Activated CD8-positive, alpha-beta memory T cell treated with anti-CD3 and anti-CD28 coated beads, Interleukin-2, amount 50 U/mL, for 1 hour (primary cell): Measurements from ENCODE around the gene HERC3.
"Not testable (repeated sequence)": the region's sequence is repeated elsewhere in the genome, so short reads cannot be mapped to it uniquely, and the experiment has no call there.

Source experiments
- DNase-seq: peaks from one replicate; pipeline ENCODE4 v3.0.0-alpha.2; 2020; ENCODE audit errors: extremely low read depth

The HERC3 gene

DNA sequence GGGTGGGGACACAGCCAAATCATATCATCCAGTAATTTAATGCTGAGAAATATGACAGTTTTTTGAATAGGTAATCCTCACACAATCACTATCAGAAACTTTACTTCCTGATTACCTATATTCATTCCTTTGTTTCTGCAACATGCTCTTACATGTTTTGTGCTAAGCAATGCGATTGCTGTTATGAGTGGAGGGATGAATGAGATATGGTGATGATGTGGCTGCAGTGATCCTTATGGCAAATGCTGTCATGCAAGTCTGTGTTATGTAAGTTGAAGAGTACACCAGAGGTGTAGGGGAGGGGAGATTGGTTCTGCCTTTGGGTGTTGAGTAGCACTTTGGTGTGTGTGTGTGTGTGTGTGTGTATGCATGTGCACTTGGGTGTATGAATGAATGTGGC is 14.6 kb downstream of the HERC3 start:
- DNase-seq = no peak

DNA sequence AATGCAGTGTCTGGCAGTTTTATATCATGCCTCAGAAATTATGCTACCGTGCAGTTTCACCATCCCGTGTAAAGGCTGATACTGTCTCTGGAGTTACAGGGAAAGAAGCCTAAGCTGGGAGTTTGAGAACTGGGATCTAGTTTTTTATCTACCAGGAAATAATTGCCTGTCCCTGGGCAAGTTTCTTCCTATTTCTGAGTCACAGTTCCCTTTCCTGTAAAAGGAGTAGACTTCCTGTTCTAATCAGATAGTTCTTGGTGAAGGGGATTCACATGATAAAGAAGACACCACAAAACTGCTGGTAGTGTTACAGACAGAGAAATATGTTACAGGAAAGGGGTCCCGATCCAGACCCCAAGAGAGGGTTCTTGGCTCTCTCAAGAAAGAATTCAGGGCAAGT is 17.1 kb downstream of the HERC3 start:
- DNase-seq = no peak

- not testable (repeated sequence) for DNase-seq
Measured at GRCh38 chr4:88609794-88610193, 17.5 kb downstream of the HERC3 start.

DNA sequence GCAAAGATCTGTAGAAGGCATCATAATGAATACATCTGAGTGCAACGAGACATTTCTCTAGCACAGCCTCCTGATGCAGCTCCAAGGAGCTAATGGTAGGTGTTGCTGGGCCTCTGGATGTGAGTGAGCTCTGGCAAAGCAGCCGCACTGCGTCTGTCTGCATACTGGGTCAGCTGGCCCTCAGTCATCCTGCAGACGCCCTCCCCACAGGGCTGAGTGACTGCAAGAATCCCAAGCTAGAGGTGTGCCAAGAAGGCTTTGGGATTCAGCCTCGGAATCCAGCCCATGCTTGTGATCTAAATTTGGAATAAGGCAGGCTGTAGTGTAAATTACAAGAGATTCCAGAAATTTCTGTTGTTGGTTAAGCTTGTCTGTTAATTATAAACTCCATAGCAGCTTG is 18.5 kb downstream of the HERC3 start:
- DNase-seq = no peak

- DNase-seq = no peak
Measured at GRCh38 chr4:88613417-88613875, 21.2 kb downstream of the HERC3 start.

GRCh38 chr4:88614058-88614457 is 21.8 kb downstream of the HERC3 start:
- DNase-seq = no peak

- no peak for DNase-seq
Measured at GRCh38 chr4:88616275-88617150, 24.2 kb downstream of the HERC3 start.

- DNase-seq = no peak
Measured at GRCh38 chr4:88618782-88619485, 26.7 kb downstream of the HERC3 start.

DNA sequence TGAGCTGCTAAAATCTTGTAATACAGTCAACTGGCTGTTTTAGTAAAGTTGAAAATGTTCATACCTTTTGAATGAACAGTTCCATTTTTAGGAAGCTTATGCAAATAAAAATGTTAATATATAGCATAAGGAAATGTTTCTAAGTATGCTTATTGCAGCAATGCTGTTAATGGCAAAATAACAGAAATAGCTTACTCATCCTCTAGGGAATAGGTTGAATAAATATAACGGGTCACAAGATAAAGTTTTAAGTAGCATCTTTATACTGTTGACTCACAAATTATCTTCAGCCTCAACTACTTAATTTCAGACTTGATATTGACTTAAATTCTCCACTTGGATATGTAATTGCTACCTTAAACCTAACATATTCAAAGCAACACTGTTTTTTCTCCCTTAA is 27.7 kb downstream of the HERC3 start:
- DNase-seq = no peak

- no peak for DNase-seq
Measured at GRCh38 chr4:88621763-88622327, 29.6 kb downstream of the HERC3 start.

DNA sequence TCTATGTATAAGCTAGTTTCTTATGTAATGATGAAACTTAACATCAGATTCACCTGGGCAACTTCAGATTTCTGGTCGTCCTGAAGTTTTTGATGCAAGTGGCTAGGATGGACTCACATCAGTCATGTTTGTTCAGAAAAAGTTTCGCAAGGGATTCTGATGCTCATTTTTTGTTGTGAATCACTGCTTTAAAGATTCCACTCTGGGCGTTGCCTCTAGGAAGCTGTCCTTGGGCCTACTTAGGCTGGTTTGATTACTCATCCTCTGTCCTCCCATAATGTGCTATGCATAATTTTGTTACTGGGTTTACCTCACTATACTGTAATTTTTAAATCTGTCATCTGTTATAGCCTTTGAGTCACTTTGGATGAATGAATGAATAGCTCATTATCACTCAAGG is 30.8 kb downstream of the HERC3 start:
- no peak for DNase-seq

DNA sequence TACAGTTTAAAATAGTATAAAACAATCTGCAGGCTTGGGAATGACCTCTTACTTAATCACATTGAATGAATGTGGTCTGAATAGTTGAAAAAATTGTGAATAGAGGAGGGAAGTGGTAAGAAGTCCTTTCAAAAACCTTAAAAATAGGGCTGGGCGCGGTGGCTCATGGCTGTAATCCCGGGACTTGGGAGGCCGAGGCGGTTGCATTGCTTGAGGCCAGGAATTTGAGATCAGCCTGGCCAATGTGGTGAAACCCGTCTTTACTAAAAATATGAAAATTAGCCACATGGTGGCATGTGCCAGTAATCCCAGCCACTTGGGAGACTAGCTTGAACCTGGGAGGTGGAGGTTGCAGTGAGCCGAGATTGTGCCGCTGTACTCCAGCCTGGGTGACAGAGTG is 36.5 kb downstream of the HERC3 start:
- DNase-seq = no peak

GRCh38 chr4:88629826-88630225 is 37.5 kb downstream of the HERC3 start:
- DNase-seq = no peak

DNA sequence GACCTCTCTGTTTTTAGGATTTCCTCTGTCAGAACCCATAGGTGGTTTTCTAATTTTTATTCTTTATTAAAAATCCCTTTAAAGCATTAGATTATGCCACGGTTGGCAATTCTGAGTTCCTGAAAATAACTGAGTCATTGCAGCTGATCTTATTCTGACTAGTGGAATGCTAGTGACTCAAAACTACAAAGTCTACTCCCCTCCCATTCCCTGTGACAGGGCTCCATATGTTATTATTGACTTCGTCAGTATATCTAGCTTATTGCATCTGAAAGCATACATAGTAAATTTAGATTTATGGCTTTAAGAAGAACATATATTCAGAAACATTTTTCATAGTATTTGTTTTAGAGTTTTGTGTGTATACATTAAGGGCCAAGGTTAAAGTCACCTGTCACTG is 38.5 kb downstream of the HERC3 start:
- no peak for DNase-seq

- DNase-seq = no peak
Measured at GRCh38 chr4:88643932-88644331, 51.7 kb downstream of the HERC3 start.

DNA sequence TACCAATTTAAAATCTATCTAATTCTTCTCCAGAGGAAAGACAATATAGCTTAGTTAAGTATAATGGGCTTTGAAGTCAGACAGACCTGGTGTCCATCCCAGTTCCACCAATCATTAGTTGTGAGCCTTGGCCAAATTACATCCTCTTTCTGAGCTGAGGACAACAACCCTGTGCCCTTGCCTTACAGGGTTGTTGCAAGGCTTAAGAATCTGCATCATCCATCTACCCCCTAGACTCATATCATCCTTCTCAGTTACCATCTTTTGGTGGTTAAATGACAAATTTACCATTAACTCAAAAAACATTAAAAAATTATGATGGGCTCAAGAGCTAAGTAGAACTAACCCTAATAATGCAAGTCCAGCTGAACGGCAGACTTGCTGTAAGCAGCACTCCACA is 53.7 kb downstream of the HERC3 start:
- no peak for DNase-seq

DNA sequence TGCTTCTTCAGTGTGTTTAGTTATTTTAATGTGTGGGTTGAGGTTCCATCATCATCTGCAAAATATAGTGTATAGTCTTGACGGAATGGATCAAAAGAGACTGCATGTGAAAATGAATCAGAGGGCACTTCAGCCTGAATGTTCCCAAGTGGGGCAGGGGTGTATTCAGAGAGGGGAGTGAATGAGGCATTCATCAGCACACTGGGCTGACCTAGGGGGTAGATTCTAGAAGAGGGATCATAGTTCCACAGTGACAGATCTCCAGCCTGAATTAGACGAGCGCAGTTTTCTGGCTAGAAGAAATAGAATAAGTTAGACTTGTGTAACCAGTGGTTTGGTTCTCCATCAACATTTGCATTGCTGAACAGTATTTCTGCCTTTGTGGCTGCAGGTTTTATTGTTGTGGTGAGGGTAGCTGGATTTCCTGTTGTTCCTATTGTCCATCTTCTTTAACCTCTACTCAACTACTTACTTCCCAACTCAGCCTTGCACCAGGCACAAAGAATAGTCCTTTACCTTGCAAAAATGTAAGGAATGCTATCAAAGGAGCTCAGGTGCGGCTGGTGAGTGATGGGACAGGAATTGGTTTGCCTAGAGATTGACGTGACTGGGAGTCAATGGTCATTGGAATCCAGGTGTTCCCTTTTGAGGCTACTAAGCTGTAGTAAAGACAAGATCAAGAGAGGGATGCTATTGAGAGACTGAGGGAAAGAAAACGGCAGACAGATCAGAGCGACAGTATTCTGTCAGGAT is 54.4 kb downstream of the HERC3 start:
- DNase-seq = no peak

DNA sequence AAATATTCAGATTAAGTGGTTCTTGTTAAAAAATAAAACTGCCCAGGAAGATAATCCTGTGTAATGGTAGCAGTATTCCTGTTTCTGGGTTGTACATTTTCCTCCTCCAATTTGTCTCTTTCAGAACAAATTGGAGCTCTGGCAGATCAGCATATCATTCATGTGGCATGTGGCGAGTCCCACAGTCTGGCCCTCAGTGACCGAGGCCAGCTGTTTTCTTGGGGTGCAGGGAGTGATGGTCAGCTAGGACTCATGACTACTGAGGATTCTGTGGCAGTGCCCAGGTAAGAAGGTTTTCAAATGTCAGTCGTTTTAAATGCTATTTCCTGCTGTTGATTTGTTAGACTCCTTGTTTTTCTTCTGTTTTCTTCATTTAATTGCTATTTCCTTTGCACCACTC is 57.4 kb downstream of the HERC3 start:
- DNase-seq = no peak

- DNase-seq = no peak
Measured at GRCh38 chr4:88653371-88653946, 61.2 kb downstream of the HERC3 start.

GRCh38 chr4:88655226-88655625 is 62.9 kb downstream of the HERC3 start:
- no peak for DNase-seq

- no peak for DNase-seq
Measured at GRCh38 chr4:88659055-88659889, 67.0 kb downstream of the HERC3 start.
